T-helper 2 cell treated with Interferon-gamma antibody and Interleukin-4, amounts not matched to agents 5 μg/mL and 100 μg/mL, for 36 hours (primary cell): ENCODE results near the gene SP6.

Experiments
- DNase-seq: peaks from one replicate; pipeline ENCODE4 v3.0.0; 2021; ENCODE audit warnings: low spot score
- H3K27ac Mint-ChIP-seq: one replicate; pipeline ENCODE4 v1.8.0; 2021; ENCODE audit warnings: mild to moderate bottlenecking, mixed read lengths
- H3K27me3 Mint-ChIP-seq: one replicate; pipeline ENCODE4 v1.8.0; 2021; ENCODE audit warnings: low read depth, mixed read lengths
- H3K36me3 Mint-ChIP-seq: one replicate; pipeline ENCODE4 v1.8.0; 2021; ENCODE audit warnings: low read depth, mixed read lengths
- H3K4me1 Mint-ChIP-seq: one replicate; pipeline ENCODE4 v1.8.0; 2021; ENCODE audit warnings: low read depth, mixed read lengths
- H3K4me3 Mint-ChIP-seq: one replicate; pipeline ENCODE4 v1.8.0; 2022; ENCODE audit warnings: mild to moderate bottlenecking, moderate library complexity, mixed read lengths
- H3K9me3 Mint-ChIP-seq: one replicate; pipeline ENCODE4 v1.8.0; 2021; ENCODE audit warnings: mixed read lengths

SP6 gene

DNA sequence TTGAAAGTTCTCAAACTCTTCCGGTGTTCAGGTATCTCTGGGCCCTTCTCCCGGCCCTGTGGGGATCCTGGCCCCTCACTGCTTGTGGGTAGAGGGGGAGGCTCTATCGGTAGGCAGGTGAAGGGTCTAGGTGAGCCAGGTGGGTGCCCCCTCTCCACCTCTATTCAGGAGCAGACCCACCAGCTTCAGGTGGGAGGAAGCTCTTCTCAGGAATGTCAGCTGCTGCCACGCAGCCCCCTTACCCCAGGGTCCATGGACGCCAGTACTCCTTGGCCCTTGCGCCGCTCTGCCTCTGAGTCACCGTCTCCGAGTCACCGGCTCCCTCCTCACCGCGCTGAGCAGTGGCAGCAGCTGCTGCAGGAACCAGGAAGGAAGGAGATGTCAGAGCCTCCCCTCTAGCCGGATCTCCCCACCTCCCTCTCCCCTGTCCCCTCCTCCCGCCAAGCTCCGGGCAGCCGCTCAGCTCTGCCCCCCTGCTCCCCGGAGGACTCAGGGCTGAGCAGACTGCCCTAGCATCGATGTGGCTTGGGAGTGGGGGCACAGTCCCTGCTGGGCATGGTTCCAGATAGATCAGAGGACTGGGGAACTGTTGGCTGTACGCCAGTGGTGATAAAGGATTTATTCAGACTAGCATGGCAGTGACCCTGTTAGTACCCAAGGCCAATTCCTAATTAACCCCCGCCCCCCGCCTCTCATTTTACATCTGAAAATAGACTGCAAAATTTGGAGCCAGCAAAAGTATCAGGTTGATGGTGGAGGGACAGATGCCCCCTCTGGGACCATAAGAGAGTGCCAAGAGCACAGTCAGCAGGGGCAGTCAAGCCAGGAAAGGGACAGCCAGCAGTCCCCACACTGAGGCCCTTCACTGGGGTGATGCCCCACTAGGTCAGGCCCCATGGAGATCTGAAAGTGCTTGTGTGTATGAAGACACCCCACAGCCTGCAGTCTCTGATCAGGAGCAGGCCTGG, 29.3 kb downstream of the SP6 start, which contains the start of gene OSBPL7:
OSBPL7 (minus strand) TSS at position 371 of the 968 bp plus-strand sequence. CDS start 1,516 bp downstream, outside the sequence.
- H3K4me1 Mint-ChIP-seq, result peaks cover 18% of the 10 kb centered on the region
- H3K27me3 Mint-ChIP-seq, result no peaks in the 10 kb centered on the region
- DNase-seq, result peak; percentile 74
- H3K9me3 Mint-ChIP-seq, result no peaks in the 10 kb centered on the region
- peaks cover 27% of the 10 kb centered on the region for H3K36me3 Mint-ChIP-seq
- peak within 1 kb of the TSS; percentile 99 for H3K4me3 Mint-ChIP-seq
- peak within 1 kb of the TSS; percentile 86 for H3K27ac Mint-ChIP-seq

DNA sequence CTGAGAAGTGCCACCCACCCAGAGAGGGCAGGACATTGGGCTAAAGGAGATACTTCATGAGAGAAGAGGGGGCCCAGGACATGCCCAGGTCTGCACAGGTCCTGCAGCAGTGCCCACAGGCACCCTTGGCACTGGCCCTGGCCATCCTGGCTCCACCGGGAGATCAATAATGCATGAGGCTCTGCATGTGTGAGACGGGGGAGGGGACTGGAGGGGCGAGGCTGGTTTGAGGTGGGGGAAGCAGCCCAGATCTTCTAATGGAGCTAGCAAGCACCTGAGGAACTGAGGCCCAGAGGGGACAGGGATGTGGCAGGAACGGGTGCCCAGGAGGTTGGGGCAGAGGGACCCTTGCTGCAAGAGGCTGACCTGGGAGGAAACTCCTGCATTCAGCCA, 29.9 kb downstream of the SP6 start:
- Mint-ChIP-seq H3K27me3 (no peaks in the 10 kb centered on the region), H3K4me1 (peaks cover 18% of the 10 kb centered on the region), H3K4me3 (peak overlapping the region; percentile 99), H3K27ac (peak overlapping the region; percentile 86), H3K9me3 (no peaks in the 10 kb centered on the region), H3K36me3 (peaks cover 22% of the 10 kb centered on the region)
- no peak for DNase-seq

- Mint-ChIP-seq H3K4me3 (peak overlapping the region; percentile 99), H3K9me3 (no peaks in the 10 kb centered on the region)
Observed at GRCh38 chr17:47820033-47820789, 30.8 kb downstream of the SP6 start.

DNA sequence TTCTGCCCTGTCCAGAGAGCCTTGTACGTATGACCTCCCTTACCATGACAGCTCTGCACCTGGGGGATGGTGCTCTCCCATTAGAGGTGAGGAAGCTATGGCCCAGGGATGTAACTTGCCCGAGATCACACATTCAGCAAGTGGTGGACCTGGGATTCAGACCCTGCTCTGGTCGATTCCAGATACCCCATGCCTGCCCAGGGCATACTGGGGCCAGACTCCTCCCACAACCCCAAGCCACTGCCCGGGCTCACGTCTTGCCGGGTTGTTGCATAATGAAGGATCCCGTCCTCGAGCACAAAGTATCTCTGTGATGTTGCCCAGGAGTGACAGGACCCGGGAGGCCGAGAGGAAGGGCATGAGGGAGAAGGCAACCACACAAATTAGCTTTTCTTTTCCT, 31.5 kb downstream of the SP6 start:
- peaks cover 18% of the 10 kb centered on the region for H3K4me1 Mint-ChIP-seq
- no peak for DNase-seq
- H3K27me3 Mint-ChIP-seq, result no peaks in the 10 kb centered on the region
- peaks cover 20% of the 10 kb centered on the region for H3K36me3 Mint-ChIP-seq
- no peaks in the 10 kb centered on the region for H3K9me3 Mint-ChIP-seq
- H3K27ac Mint-ChIP-seq, result no peak overlapping the region
- peak overlapping the region; percentile 8 for H3K4me3 Mint-ChIP-seq

More at GRCh38 chr17:47820033-47820789, 30.8 kb downstream of the SP6 start:
- Mint-ChIP-seq H3K27me3 (no peaks in the 10 kb centered on the region), H3K27ac (peak overlapping the region; percentile 86), H3K36me3 (peaks cover 20% of the 10 kb centered on the region), H3K4me1 (peaks cover 18% of the 10 kb centered on the region)
- no peak for DNase-seq

GRCh38 chr17:47818002-47818695, 32.8 kb downstream of the SP6 start:
- Mint-ChIP-seq H3K27ac (no peak overlapping the region), H3K4me3 (no peak overlapping the region), H3K4me1 (peaks cover 18% of the 10 kb centered on the region), H3K27me3 (no peaks in the 10 kb centered on the region), H3K9me3 (no peaks in the 10 kb centered on the region), H3K36me3 (peaks cover 17% of the 10 kb centered on the region)
- no peak for DNase-seq

DNA sequence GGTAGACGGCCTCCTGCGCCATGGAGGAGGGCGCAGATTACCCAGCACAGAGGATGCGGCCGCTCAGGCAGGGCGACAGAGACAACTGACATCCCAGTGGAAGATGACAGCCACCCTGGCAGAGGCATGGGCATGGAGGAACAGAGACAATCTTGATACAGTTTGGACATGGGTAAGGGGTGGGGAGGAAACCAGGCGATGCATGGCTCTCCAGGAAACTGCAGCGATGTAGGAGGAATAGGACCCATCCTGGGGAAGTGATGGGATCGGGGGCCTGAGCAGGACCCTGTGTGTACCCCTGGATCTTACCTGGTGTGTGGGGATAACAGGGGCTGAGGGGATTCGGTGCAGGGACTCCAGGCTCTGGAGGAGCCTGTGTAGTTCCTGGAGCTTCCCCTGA, 34.0 kb downstream of the SP6 start:
- DNase-seq, result no peak
- Mint-ChIP-seq H3K36me3 (peaks cover 23% of the 10 kb centered on the region), H3K4me1 (peaks cover 11% of the 10 kb centered on the region), H3K4me3 (no peak overlapping the region), H3K9me3 (no peaks in the 10 kb centered on the region), H3K27me3 (no peaks in the 10 kb centered on the region), H3K27ac (no peak overlapping the region)

DNA sequence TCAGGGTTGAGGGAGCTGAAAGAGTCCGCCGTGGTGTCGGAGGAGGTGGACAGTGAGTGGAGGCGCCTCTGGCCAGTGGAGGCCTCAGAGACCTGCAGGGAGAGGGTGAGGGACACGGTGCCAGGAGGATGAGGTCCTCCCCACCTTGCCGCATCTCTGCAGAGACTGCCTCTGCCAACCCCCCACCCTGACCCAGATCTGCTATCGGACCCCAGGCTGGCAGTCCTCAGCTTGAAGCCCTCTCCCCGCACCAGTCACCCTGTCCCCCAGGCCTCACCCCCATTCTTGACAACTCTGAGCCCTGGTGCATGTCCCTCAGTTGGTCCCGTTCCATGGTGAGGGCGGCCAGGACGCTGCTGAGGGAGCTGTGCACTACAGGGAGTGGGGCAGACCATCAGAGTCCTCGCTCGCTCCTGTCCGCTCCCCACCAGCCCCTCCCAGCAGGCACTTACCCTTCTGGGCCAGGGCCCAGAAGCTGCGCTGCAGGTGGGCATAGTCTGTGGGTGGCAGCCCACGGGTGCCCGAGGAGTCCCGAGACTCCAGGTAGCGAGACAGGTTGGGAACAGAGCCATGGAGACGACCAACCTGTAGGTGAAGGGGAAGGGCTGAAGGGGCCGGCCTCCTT, 34.7 kb downstream of the SP6 start:
- peaks cover 24% of the 10 kb centered on the region for H3K36me3 Mint-ChIP-seq
- H3K4me3 Mint-ChIP-seq, result no peak overlapping the region

GRCh38 chr17:47815106-47815918, 35.7 kb downstream of the SP6 start:
- DNase-seq, result no peak
- H3K9me3 Mint-ChIP-seq, result no peaks in the 10 kb centered on the region
- peaks cover 28% of the 10 kb centered on the region for H3K36me3 Mint-ChIP-seq
- no peaks in the 10 kb centered on the region for H3K27me3 Mint-ChIP-seq
- no peak overlapping the region for H3K4me3 Mint-ChIP-seq
- no peak overlapping the region for H3K27ac Mint-ChIP-seq
- H3K4me1 Mint-ChIP-seq, result peaks cover 1% of the 10 kb centered on the region

More for the DNA sequence above, 34.7 kb downstream of the SP6 start:
- Mint-ChIP-seq H3K27me3 (no peaks in the 10 kb centered on the region), H3K9me3 (no peaks in the 10 kb centered on the region), H3K4me1 (peaks cover 9% of the 10 kb centered on the region), H3K27ac (no peak overlapping the region)
- DNase-seq, result no peak

DNA sequence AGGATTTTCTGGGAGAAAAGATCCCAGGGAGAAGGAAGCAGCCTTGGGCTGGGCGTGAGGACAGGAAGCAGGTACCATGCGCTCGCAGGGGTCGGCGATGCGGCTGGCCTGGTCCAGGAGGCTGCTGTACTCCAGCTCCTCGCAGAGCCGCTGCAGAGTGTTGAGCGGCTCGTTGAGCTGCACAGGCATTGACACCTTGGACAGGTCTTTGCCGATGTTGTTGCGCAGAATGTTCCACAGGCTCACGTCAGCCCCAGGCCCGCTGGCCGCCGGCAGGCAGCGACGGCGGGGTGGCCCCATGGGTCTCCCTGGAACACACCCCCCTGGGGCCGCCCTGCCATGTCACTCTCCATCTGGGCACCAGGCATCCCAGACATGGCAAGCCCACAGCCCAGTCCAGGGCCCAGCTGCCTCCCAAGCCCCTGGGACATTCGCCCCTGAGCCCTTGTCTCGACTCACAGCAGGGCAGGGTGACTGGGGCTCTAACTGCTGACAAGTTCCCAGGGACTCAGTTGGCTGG, 37.4 kb downstream of the SP6 start:
- peaks cover 32% of the 10 kb centered on the region for H3K36me3 Mint-ChIP-seq
- no peaks in the 10 kb centered on the region for H3K9me3 Mint-ChIP-seq
- H3K27me3 Mint-ChIP-seq, result no peaks in the 10 kb centered on the region
- no peak for DNase-seq
- no peak overlapping the region for H3K27ac Mint-ChIP-seq
- no peak overlapping the region for H3K4me3 Mint-ChIP-seq
- H3K4me1 Mint-ChIP-seq, result no peaks in the 10 kb centered on the region

GRCh38 chr17:47813077-47813476, 37.9 kb downstream of the SP6 start:
- Mint-ChIP-seq H3K36me3 (peaks cover 34% of the 10 kb centered on the region), H3K27me3 (no peaks in the 10 kb centered on the region), H3K4me3 (no peak overlapping the region), H3K9me3 (no peaks in the 10 kb centered on the region), H3K27ac (no peak overlapping the region), H3K4me1 (no peaks in the 10 kb centered on the region)
- DNase-seq, result no peak

DNA sequence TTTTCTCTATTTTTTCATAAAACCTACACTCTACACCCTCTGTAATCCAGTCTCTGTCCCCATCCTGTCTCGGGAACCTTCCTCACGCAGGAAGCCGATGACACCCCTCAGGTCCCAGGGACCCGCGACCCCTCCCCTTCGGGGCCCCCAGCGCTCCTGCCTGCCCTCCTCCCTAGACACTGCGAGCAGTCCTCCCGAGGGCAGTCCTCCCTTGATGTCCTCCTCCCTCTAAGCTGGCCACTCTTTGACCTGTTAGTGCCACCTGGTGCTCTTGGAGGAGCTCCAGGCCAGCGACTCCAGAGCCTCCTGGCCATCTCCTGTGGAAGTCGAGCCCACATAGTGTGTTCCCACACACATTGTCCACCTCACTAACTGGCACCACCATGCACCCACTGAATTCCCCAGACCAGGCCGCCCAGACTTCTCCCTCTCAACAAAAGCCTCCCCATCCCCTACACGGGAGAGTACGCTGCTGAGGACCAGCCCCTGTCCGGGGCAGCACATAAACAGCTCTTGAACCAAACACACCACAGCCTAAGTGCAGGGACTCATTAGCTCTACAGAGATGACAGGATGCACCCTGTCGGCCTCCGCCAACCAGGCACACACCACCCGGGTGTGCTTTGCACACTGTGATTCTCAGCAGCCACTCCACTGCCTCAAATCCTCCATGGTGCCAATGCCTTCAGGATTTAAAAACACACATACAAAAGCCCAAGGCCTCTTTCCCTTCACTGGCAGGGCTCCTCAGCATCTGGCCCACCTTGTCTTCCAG, 38.6 kb downstream of the SP6 start:
- DNase-seq, result no peak
- H3K4me3 Mint-ChIP-seq, result no peak overlapping the region
- no peaks in the 10 kb centered on the region for H3K4me1 Mint-ChIP-seq
- no peaks in the 10 kb centered on the region for H3K27me3 Mint-ChIP-seq
- H3K36me3 Mint-ChIP-seq, result peaks cover 36% of the 10 kb centered on the region
- no peak overlapping the region for H3K27ac Mint-ChIP-seq
- H3K9me3 Mint-ChIP-seq, result no peaks in the 10 kb centered on the region

GRCh38 chr17:47811709-47812108, 39.3 kb downstream of the SP6 start:
- Mint-ChIP-seq H3K36me3 (peaks cover 39% of the 10 kb centered on the region), H3K9me3 (no peaks in the 10 kb centered on the region), H3K4me3 (no peak overlapping the region), H3K4me1 (no peaks in the 10 kb centered on the region), H3K27ac (no peak overlapping the region), H3K27me3 (no peaks in the 10 kb centered on the region)
- no peak for DNase-seq
